Right renal pelvis (tissue), 4 donors: ENCODE results near the gene EXD3. TPM values are rescaled to one million over a fixed set of nuclear protein-coding genes. Genes with fewer than 3 reads are reported as not detected.

ENCODE experiments used
- DNase-seq, 4 donors: peaks; one replicate each; pipeline ENCODE4 v3.0.0-alpha.2; 2013; ENCODE audit warnings: low read depth in 4 of 4, low spot score in 3 of 4, missing footprints in 1 of 4
- polyA plus RNA-seq, 4 donors: library from polyadenylated mRNA; unstranded; fragments of 120-200 nt; gene quantifications; one replicate each; pipeline ENCODE4 v1.2.1, GENCODE V29; 2013; ENCODE audit not compliant: insufficient read length in 4 of 4

EXD3 gene
- polyA plus RNA-seq, 4 donors = 12.5 to 19.3 (median 13.8) TPM

- no peak for DNase-seq
Measured at GRCh38 chr9:137320555-137321384, 102.2 kb downstream of the EXD3 start.

- DNase-seq = no peak
Measured at GRCh38 chr9:137319739-137320551, 103.0 kb downstream of the EXD3 start.

- no peak for DNase-seq
Measured at GRCh38 chr9:137319011-137319738, 103.8 kb downstream of the EXD3 start.

GRCh38 chr9:137318602-137319001, 104.4 kb downstream of the EXD3 start:
- no peak for DNase-seq

- no peak for DNase-seq
Measured at GRCh38 chr9:137317718-137318511, 105.0 kb downstream of the EXD3 start.

- DNase-seq = no peak
Measured at GRCh38 chr9:137317021-137317717, 105.8 kb downstream of the EXD3 start.

- no peak for DNase-seq
Measured at GRCh38 chr9:137316012-137316981, 106.7 kb downstream of the EXD3 start.

GRCh38 chr9:137315581-137316011, 107.4 kb downstream of the EXD3 start:
- DNase-seq = no peak

- DNase-seq = no peak
Measured at GRCh38 chr9:137314561-137315560, 108.1 kb downstream of the EXD3 start.

- no peak for DNase-seq
Measured at GRCh38 chr9:137313956-137314560, 108.9 kb downstream of the EXD3 start.

- DNase-seq = no peak
Measured at GRCh38 chr9:137313326-137313936, 109.5 kb downstream of the EXD3 start.

GRCh38 chr9:137312852-137313325, 110.1 kb downstream of the EXD3 start:
- no peak for DNase-seq

- DNase-seq = no peak
Measured at GRCh38 chr9:137311986-137312851, 110.7 kb downstream of the EXD3 start.

- no peak for DNase-seq
Measured at GRCh38 chr9:137311171-137311985, 111.6 kb downstream of the EXD3 start.
